Uterus (tissue), 2 donors: ENCODE data around the gene LDLRAD4.

Source experiments
- POLR2A ChIP-seq, 2 donors: fragments of 450-650 bp; IDR thresholded peaks; one replicate each; pipeline ENCODE4 v1.6.1; 2016; ENCODE audit warnings: antibody characterized with exemption in 2 of 2, mild to moderate bottlenecking in 1 of 2, moderate library complexity in 1 of 2
- TF ChIP-seq, protein P1 (sequence below), 4 experiments: fragments of 200-600 bp in 2 of 4; fragments of 450-650 bp in 2 of 4; sonication (generic) in 2 of 4; IDR thresholded peaks; one replicate each; pipeline ENCODE4 v1.5.1; 2016 to 2019; ENCODE audit warnings: antibody characterized with exemption in 4 of 4, mild to moderate bottlenecking in 2 of 4, moderate library complexity in 1 of 4

- TF ChIP-seq, protein P1, sequence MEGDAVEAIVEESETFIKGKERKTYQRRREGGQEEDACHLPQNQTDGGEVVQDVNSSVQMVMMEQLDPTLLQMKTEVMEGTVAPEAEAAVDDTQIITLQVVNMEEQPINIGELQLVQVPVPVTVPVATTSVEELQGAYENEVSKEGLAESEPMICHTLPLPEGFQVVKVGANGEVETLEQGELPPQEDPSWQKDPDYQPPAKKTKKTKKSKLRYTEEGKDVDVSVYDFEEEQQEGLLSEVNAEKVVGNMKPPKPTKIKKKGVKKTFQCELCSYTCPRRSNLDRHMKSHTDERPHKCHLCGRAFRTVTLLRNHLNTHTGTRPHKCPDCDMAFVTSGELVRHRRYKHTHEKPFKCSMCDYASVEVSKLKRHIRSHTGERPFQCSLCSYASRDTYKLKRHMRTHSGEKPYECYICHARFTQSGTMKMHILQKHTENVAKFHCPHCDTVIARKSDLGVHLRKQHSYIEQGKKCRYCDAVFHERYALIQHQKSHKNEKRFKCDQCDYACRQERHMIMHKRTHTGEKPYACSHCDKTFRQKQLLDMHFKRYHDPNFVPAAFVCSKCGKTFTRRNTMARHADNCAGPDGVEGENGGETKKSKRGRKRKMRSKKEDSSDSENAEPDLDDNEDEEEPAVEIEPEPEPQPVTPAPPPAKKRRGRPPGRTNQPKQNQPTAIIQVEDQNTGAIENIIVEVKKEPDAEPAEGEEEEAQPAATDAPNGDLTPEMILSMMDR (IDR thresholded peaks at IDR 0.05), result no peak
- TF ChIP-seq POLR2A (IDR thresholded peaks at IDR 0.05), result no peak
Observed at GRCh38 chr18:13392029-13392750, 173.6 kb downstream of the LDLRAD4 start.
